ELR (cell line): ENCODE data around the gene REELD1.

Experiments used
- DNase-seq: peaks from one replicate; pipeline ENCODE4 v3.0.0-alpha.2; 2015; ENCODE audit warnings: low read depth

The REELD1 gene

GRCh38 chr4:146214238-146214637 is at the start of gene REELD1:
Gene REELD1 (plus strand): TSS chr4:146214538. CDS start chr4:146216953, 2,415 bp downstream.
- DNase-seq, result no peak

GRCh38 chr4:146165221-146165620 is 49.1 kb upstream of the REELD1 start:
- DNase-seq, result no peak

- peak; percentile 72 for DNase-seq
These were observed 48.5 kb upstream of the REELD1 start for GRCh38 chr4:146165840-146166239.

- no peak for DNase-seq
These were observed 44.2 kb upstream of the REELD1 start for GRCh38 chr4:146170149-146170548.

- DNase-seq, result peak; percentile 88
These were observed 38.5 kb upstream of the REELD1 start, which contains the start of gene LSM6 for GRCh38 chr4:146175541-146176453. Gene LSM6 (plus strand): TSS chr4:146175718. CDS start chr4:146182922, 7,204 bp downstream.

GRCh38 chr4:146176891-146177290 is 37.4 kb upstream of the REELD1 start:
- DNase-seq, result peak; percentile 20

- DNase-seq, result no peak
These were observed 36.2 kb upstream of the REELD1 start for GRCh38 chr4:146178126-146178525.

- DNase-seq, result no peak
These were observed 34.5 kb upstream of the REELD1 start for GRCh38 chr4:146179784-146180370.

- DNase-seq, result no peak
These were observed 31.9 kb upstream of the REELD1 start for GRCh38 chr4:146182443-146182842.

GRCh38 chr4:146183209-146183608 is 31.1 kb upstream of the REELD1 start:
- no peak for DNase-seq

GRCh38 chr4:146186041-146186440 is 28.3 kb upstream of the REELD1 start:
- DNase-seq, result no peak

- no peak for DNase-seq
These were observed 27.7 kb upstream of the REELD1 start for GRCh38 chr4:146186596-146186995.

GRCh38 chr4:146190456-146190855 is 23.9 kb upstream of the REELD1 start:
- DNase-seq, result no peak

GRCh38 chr4:146191766-146192458 is 22.4 kb upstream of the REELD1 start:
- peak; percentile 32 for DNase-seq

GRCh38 chr4:146193628-146194027 is 20.7 kb upstream of the REELD1 start:
- DNase-seq, result no peak

- DNase-seq, result no peak
These were observed 20.1 kb upstream of the REELD1 start for GRCh38 chr4:146194212-146194611.

- no peak for DNase-seq
These were observed 11.7 kb upstream of the REELD1 start for GRCh38 chr4:146202665-146203064.

- no peak for DNase-seq
These were observed 6.9 kb upstream of the REELD1 start for GRCh38 chr4:146207410-146207809.

- no peak for DNase-seq
These were observed 3.4 kb upstream of the REELD1 start for GRCh38 chr4:146210890-146211289.

- DNase-seq, result no peak
These were observed 2.9 kb upstream of the REELD1 start for GRCh38 chr4:146211440-146211839.

- DNase-seq, result peak; percentile 44
These were observed 1.6 kb upstream of the REELD1 start for GRCh38 chr4:146212781-146213180.

- peak; percentile 78 for DNase-seq
These were observed 8.0 kb downstream of the REELD1 start for GRCh38 chr4:146222313-146222712.
